GM18858 (cell line): ENCODE results near the gene SLC1A4.
A peak's percentile ranks its signal among the peaks of the same experiment; 100 is the strongest.

Experiments used
- ATAC-seq: cut with Tn5 transposase; IDR thresholded peaks from one replicate; pipeline ENCODE4 v1.9.1; 2021; ENCODE audit not compliant: unreplicated experiment

SLC1A4 gene

GRCh38 chr2:65049010-65049639, 59.9 kb downstream of the SLC1A4 start:
- no peak for ATAC-seq

- ATAC-seq = no peak
Measured at GRCh38 chr2:65050931-65051330, 61.7 kb downstream of the SLC1A4 start.

- ATAC-seq = peak; percentile 60
Measured at GRCh38 chr2:65053199-65053598, 64.0 kb downstream of the SLC1A4 start.

GRCh38 chr2:65054749-65055421, 65.7 kb downstream of the SLC1A4 start:
- ATAC-seq = no peak

GRCh38 chr2:65055422-65056214, 66.4 kb downstream of the SLC1A4 start:
- peak; percentile 8 for ATAC-seq

- peak; percentile 69 for ATAC-seq
Measured at GRCh38 chr2:65056215-65057053, 67.2 kb downstream of the SLC1A4 start, which contains the start of gene CEP68. TSS of gene CEP68 (plus strand) at chr2:65056416. CDS start at chr2:65069445, 13,029 bp downstream.

- ATAC-seq = no peak
Measured at GRCh38 chr2:65057054-65057375, 67.8 kb downstream of the SLC1A4 start.

- peak; percentile 29 for ATAC-seq
Measured at GRCh38 chr2:65057391-65058052, 68.3 kb downstream of the SLC1A4 start.

- no peak for ATAC-seq
Measured at GRCh38 chr2:65059071-65059470, 69.9 kb downstream of the SLC1A4 start.

- ATAC-seq = no peak
Measured at GRCh38 chr2:65061146-65061909, 72.1 kb downstream of the SLC1A4 start.

GRCh38 chr2:65061910-65062339, 72.7 kb downstream of the SLC1A4 start:
- no peak for ATAC-seq

GRCh38 chr2:65062843-65063825, 73.9 kb downstream of the SLC1A4 start:
- no peak for ATAC-seq

GRCh38 chr2:65064728-65065552, 75.7 kb downstream of the SLC1A4 start:
- peak; percentile 78 for ATAC-seq

- no peak for ATAC-seq
Measured at GRCh38 chr2:65067806-65068553, 78.8 kb downstream of the SLC1A4 start.

- no peak for ATAC-seq
Measured at GRCh38 chr2:65069439-65069824, 80.2 kb downstream of the SLC1A4 start.

- no peak for ATAC-seq
Measured at GRCh38 chr2:65070172-65070830, 81.1 kb downstream of the SLC1A4 start.

GRCh38 chr2:65070856-65071255, 81.7 kb downstream of the SLC1A4 start:
- no peak for ATAC-seq
